ENCODE results near the gene ATP6V1G3. TPM values are rescaled to one million over a fixed set of nuclear protein-coding genes. Genes with fewer than 3 reads are reported as not detected.
"Not testable (repeated sequence)": the region's sequence is repeated elsewhere in the genome, so short reads cannot be mapped to it uniquely, and the experiment has no call there.

The ATP6V1G3 gene
- total and polyA plus RNA-seq, 9 of the 15 experiments (the other 6 are each of a cell fraction or from before 2014, with no cell fraction given) = 0.32 TPM; not detected in 8

GRCh38 chr1:198481661-198482060, 58.8 kb downstream of the ATP6V1G3 start (continued):
- TF ChIP-seq ZKSCAN3 (CRISPR knock-in tag; IDR thresholded peaks at IDR 0.05) (no peak), XRCC4 (IDR thresholded peaks at IDR 0.05; ENCODE audit: extremely low read depth, insufficient read depth, insufficient read length) (no peak), SOX6 (IDR thresholded peaks at IDR 0.05) (peak; percentile 74), RNF2 (IDR thresholded peaks at IDR 0.05) (no peak), ARID1B (IDR thresholded peaks at IDR 0.05) (peak; percentile 38; the same call in 1 of the 2 replicates), SP1 (CRISPR knock-in tag; IDR thresholded peaks at IDR 0.05) (no peak), ZNF24 (IDR thresholded peaks at IDR 0.05) (no peak), HMG20B (CRISPR knock-in tag; IDR thresholded peaks at IDR 0.05) (no peak), CEBPB (tag; IDR thresholded peaks at IDR 0.05) (peak; percentile 71), MEF2D (tag; conservative IDR thresholded peaks at IDR 0.05; ENCODE audit: low read depth) (no peak), CBFA2T3 (IDR thresholded peaks at IDR 0.05) (peak; percentile 23), EZH2 (IDR thresholded peaks at IDR 0.05; ENCODE audit: borderline replicate concordance, low read depth, low read length) (no peak)
- TF ChIP-seq, protein P1, sequence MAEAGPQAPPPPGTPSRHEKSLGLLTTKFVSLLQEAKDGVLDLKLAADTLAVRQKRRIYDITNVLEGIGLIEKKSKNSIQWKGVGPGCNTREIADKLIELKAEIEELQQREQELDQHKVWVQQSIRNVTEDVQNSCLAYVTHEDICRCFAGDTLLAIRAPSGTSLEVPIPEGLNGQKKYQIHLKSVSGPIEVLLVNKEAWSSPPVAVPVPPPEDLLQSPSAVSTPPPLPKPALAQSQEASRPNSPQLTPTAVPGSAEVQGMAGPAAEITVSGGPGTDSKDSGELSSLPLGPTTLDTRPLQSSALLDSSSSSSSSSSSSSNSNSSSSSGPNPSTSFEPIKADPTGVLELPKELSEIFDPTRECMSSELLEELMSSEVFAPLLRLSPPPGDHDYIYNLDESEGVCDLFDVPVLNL (CRISPR knock-in tag; IDR thresholded peaks at IDR 0.05; ENCODE audit: low read depth) = no peak

GRCh38 chr1:198480876-198481275, 59.6 kb downstream of the ATP6V1G3 start:
- DNase-seq (ENCODE audit: extremely low read depth in 1 of 4, low spot score in 3 of 4) (no peak), FAIRE-seq (no peak), ATAC-seq (no peak; the same call in 2 of the 3 replicates)
- Histone ChIP-seq H3K4me1 (replicated peaks in 1 of 2; ENCODE audit: control insufficient read depth in 2 of 2, insufficient read depth in 2 of 2, low read length in 2 of 2) (peaks cover 0 to 8% of the 10 kb centered on the region in 2 experiments; a peak in 2 of 5 replicates), H2AFZ (ENCODE audit: low read depth, low read length) (no peak overlapping the region), H3K36me3 (ENCODE audit: control insufficient read depth, insufficient read depth, low read length) (no peaks in the 10 kb centered on the region), H3K4me2 (ENCODE audit: insufficient read depth, low read length) (no peak overlapping the region), H3K79me2 (ENCODE audit: control insufficient read depth, insufficient read depth, low read length) (no peaks in the 10 kb centered on the region), H4K20me1 (replicated peaks; ENCODE audit: control insufficient read depth, insufficient read depth, low read length) (no peaks in the 10 kb centered on the region), H3K9me3 (replicated peaks; ENCODE audit: control insufficient read depth, insufficient read depth, low read depth, low read length) (no peaks in the 10 kb centered on the region), H3K4me3 (no peak overlapping the region), H3K9me1 (ENCODE audit: control insufficient read depth, insufficient read depth, low read length) (no peaks in the 10 kb centered on the region), H3K27ac (ENCODE audit: extremely low read depth, low read depth, low read length) (no peak overlapping the region), H3K27me3 (ENCODE audit: control insufficient read depth in 2 of 2, insufficient read depth in 2 of 2, low read length in 2 of 2) (no peaks in the 10 kb centered on the region), H3K9ac (ENCODE audit: insufficient read depth in 1 of 2, low read depth in 2 of 2, low read length in 2 of 2) (no peak overlapping the region)
- BruUV-seq (replicated peaks) = no TSS peak
- TF ChIP-seq HOXB6 (CRISPR knock-in tag; IDR thresholded peaks at IDR 0.05; ENCODE audit: borderline replicate concordance) (no peak), YBX1 (IDR thresholded peaks at IDR 0.05) (no peak), SPI1 (IDR thresholded peaks at IDR 0.05; ENCODE audit: borderline replicate concordance, low read depth, low read length) (peak; percentile 87), NFE2 (IDR thresholded peaks at IDR 0.05; ENCODE audit: low read depth) (peak; percentile 55), DLX4 (CRISPR knock-in tag; IDR thresholded peaks at IDR 0.05) (no peak), HDAC8 (tag; IDR thresholded peaks at IDR 0.05) (no peak)
- in situ Hi-C loops (cut with MboI) (no loop called here), intact Hi-C loops (cut with micrococcal nuclease) (no loop called here)
- ChIA-PET POLR2A (interaction anchor here (1.2 kb wide), 1 partner anchor 169 kb away, joined by 3 read pairs; no protein-coding TSS in a partner anchor), CTCF (ENCODE audit: low intra/inter-chr PET ratio) (no interaction called here)
- WGBS (ENCODE audit: insufficient coverage, low coverage, missing lambda C conversion rate) = 16% methylated on average over 2 of the region's 2 CpGs

GRCh38 chr1:198477354-198477753, 63.1 kb downstream of the ATP6V1G3 start:
- H3K27ac ChIP-seq (ENCODE audit: extremely low read depth, low read depth, low read length); POLR2A ChIA-PET; H3K9me1 ChIP-seq (ENCODE audit: control insufficient read depth, insufficient read depth, low read length); CTCF ChIA-PET (ENCODE audit: low intra/inter-chr PET ratio); BruUV-seq (replicated peaks); intact Hi-C loops (cut with micrococcal nuclease); H3K36me3 ChIP-seq (ENCODE audit: control insufficient read depth, insufficient read depth, low read length); H4K20me1 ChIP-seq (replicated peaks; ENCODE audit: control insufficient read depth, insufficient read depth, low read length); H3K4me1 ChIP-seq (replicated peaks in 1 of 2; ENCODE audit: control insufficient read depth in 2 of 2, insufficient read depth in 2 of 2, low read length in 2 of 2); in situ Hi-C loops (cut with MboI); FAIRE-seq; H3K9me3 ChIP-seq (replicated peaks; ENCODE audit: control insufficient read depth, insufficient read depth, low read depth, low read length); H3K27me3 ChIP-seq (ENCODE audit: control insufficient read depth in 2 of 2, insufficient read depth in 2 of 2, low read length in 2 of 2); H3K4me3 ChIP-seq; H3K79me2 ChIP-seq (ENCODE audit: control insufficient read depth, insufficient read depth, low read length); H2AFZ ChIP-seq (ENCODE audit: low read depth, low read length); H3K4me2 ChIP-seq (ENCODE audit: insufficient read depth, low read length); H3K9ac ChIP-seq (ENCODE audit: insufficient read depth in 1 of 2, low read depth in 2 of 2, low read length in 2 of 2); ATAC-seq; DNase-seq (ENCODE audit: extremely low read depth in 1 of 4, low spot score in 3 of 4): not testable (repeated sequence)

All from K562 (cell line).